Medulla oblongata (tissue), 1 donor: Measurements from ENCODE around the gene MT1F.

Source experiments
- DNase-seq: peaks from one replicate; pipeline ENCODE4 v3.0.0-alpha.2; 2015; ENCODE audit errors: extremely low spot score

Gene MT1F

GRCh38 chr16:56700195-56700594, 42.4 kb downstream of the MT1F start:
- no peak for DNase-seq

- no peak for DNase-seq
Observed at GRCh38 chr16:56700631-56701030, 42.9 kb downstream of the MT1F start.

GRCh38 chr16:56701534-56701933, 43.8 kb downstream of the MT1F start:
- DNase-seq, result no peak

- DNase-seq, result no peak
Observed at GRCh38 chr16:56702836-56703235, 45.1 kb downstream of the MT1F start.
